Endothelial cell of umbilical vein (primary cell): Measurements from ENCODE around the gene BUD13. TPM values are rescaled to one million over a fixed set of nuclear protein-coding genes. Genes with fewer than 3 reads are reported as not detected.

ENCODE experiments used
- BruUV-seq: library from RNA; stranded (reverse); fragments of 400-500 nt; replicated peaks from 2 replicates; lab custom pipeline; 2021; lab: Mats Ljungman, UMichigan
- CTCF ChIA-PET: fragments of 300-600, 350-600 bp; sonication (Branson Sonifier 250); formaldehyde crosslinking; loops from one replicate; lab custom pipeline; 2021; ENCODE audit warnings: antibody characterized with exemption, inconsistent platforms; lab: Charles Lee
- POLR2A ChIA-PET: fragments of 300-600, 350-600 bp; sonication (Branson Sonifier 250); formaldehyde crosslinking; loops from one replicate; lab custom pipeline; 2021; ENCODE audit warnings: antibody characterized with exemption, inconsistent platforms; lab: Charles Lee
- DNase-seq: peaks from one replicate; pipeline ENCODE4 v3.0.0-alpha.2; 2011; ENCODE audit warnings: low read depth, low spot score
- FAIRE-seq: peaks from 2 replicates; lab custom pipeline; 2011; peaks lifted over from hg19 to GRCh38; lab: Jason Lieb, UNC
- H2AFZ ChIP-seq: 2 replicates; pipeline ENCODE4 v1.6.0; 2012; ENCODE audit warnings: low read depth, low read length, control low read depth, inconsistent platforms
- H3K27ac ChIP-seq: 2 replicates; pipeline ENCODE4 v1.5.1; 2011; ENCODE audit warnings: low read depth, mild to moderate bottlenecking, control low read depth, low read length, moderate library complexity; ENCODE audit not compliant: insufficient read depth
- H3K27me3 ChIP-seq, 2 experiments: 2 replicates each; pipeline versions ENCODE4 v1.6.0 to v1.6.1; 2011; ENCODE audit warnings: low read length in 2 of 2, mixed read lengths in 1 of 2; ENCODE audit not compliant: control insufficient read depth in 2 of 2, insufficient read depth in 2 of 2
- H3K36me3 ChIP-seq, 2 experiments: 2 replicates in 1 of 2; 3 replicates in 1 of 2; pipeline ENCODE4 v1.5.1; 2011; ENCODE audit warnings: low read length in 2 of 2, mild to moderate bottlenecking in 1 of 2, moderate library complexity in 1 of 2; ENCODE audit not compliant: control insufficient read depth in 2 of 2, insufficient read depth in 2 of 2; ENCODE audit errors: extremely low read depth in 1 of 2
- H3K4me1 ChIP-seq: 3 replicates; pipeline ENCODE4 v1.5.1; 2011; ENCODE audit warnings: mild to moderate bottlenecking, low read length; ENCODE audit not compliant: control insufficient read depth, insufficient read depth; ENCODE audit errors: extremely low read depth
- H3K4me2 ChIP-seq: 2 replicates; pipeline ENCODE4 v1.6.1; 2011; ENCODE audit warnings: low read length, control low read depth, mixed read lengths; ENCODE audit not compliant: insufficient read depth
- H3K4me3 ChIP-seq, 3 experiments: fragments of 200-600 bp in 1 of 3; sonication (generic), shearing (Covaris generic) in 1 of 3; replicated peaks in 1 of 3; 2 replicates each; pipeline ENCODE4 v1.5.1; 2011 to 2016; ENCODE audit warnings: control low read depth in 3 of 3, low read length in 3 of 3, mild to moderate bottlenecking in 2 of 3, inconsistent platforms in 1 of 3, low read depth in 1 of 3, moderate library complexity in 1 of 3; ENCODE audit not compliant: insufficient read depth in 1 of 3
- H3K79me2 ChIP-seq: 2 replicates; pipeline ENCODE4 v1.6.0; 2012; ENCODE audit warnings: low read length, inconsistent platforms; ENCODE audit not compliant: control insufficient read depth, insufficient read depth
- H3K9ac ChIP-seq: replicated peaks from 2 replicates; pipeline ENCODE3; 2011; ENCODE audit warnings: low read length, control low read depth; ENCODE audit not compliant: insufficient read depth; ENCODE audit errors: extremely low read depth
- H3K9me1 ChIP-seq: replicated peaks from 3 replicates; pipeline ENCODE4 v1.6.0; 2011; ENCODE audit warnings: mild to moderate bottlenecking, low read length; ENCODE audit not compliant: control insufficient read depth, insufficient read depth; ENCODE audit errors: extremely low read depth
- H3K9me3 ChIP-seq: replicated peaks from 2 replicates; pipeline ENCODE4 v1.5.1; 2012; ENCODE audit warnings: low read length, inconsistent platforms; ENCODE audit not compliant: control insufficient read depth, insufficient read depth
- H4K20me1 ChIP-seq: replicated peaks from 2 replicates; pipeline ENCODE3; 2011; ENCODE audit warnings: mild to moderate bottlenecking, low read length; ENCODE audit not compliant: control insufficient read depth, insufficient read depth; ENCODE audit errors: extremely low read depth
- EZH2 ChIP-seq: IDR thresholded peaks from 2 replicates; pipeline ENCODE4 v1.6.1; 2012; ENCODE audit warnings: borderline replicate concordance, low read depth, mild to moderate bottlenecking, moderate library complexity, low read length, inconsistent platforms; ENCODE audit not compliant: severe bottlenecking
- FOS ChIP-seq: IDR thresholded peaks from 2 replicates; pipeline ENCODE4 v1.6.1; 2011; ENCODE audit warnings: mild to moderate bottlenecking, low read length, moderate library complexity, borderline replicate concordance; ENCODE audit not compliant: insufficient read depth
- GATA2 ChIP-seq: IDR thresholded peaks from 2 replicates; pipeline ENCODE4 v1.7.0; 2011; ENCODE audit warnings: low read depth, mild to moderate bottlenecking, moderate library complexity, mixed read lengths, low read length; ENCODE audit not compliant: insufficient read length, insufficient read depth
- JUN ChIP-seq: IDR thresholded peaks from 2 replicates; pipeline ENCODE4 v1.6.1; 2011; ENCODE audit warnings: borderline replicate concordance, low read depth; ENCODE audit not compliant: insufficient read length, insufficient read depth
- MAX ChIP-seq: IDR thresholded peaks from 2 replicates; pipeline ENCODE4 v1.6.1; 2011; ENCODE audit not compliant: insufficient read depth, insufficient read length
- MYC ChIP-seq: IDR thresholded peaks from one replicate; pipeline ENCODE4 v1.6.1; 2011; ENCODE audit warnings: mild to moderate bottlenecking, low read depth, low read length
- POLR2A ChIP-seq: IDR thresholded peaks from 2 replicates; pipeline ENCODE4 v1.6.1; 2012; ENCODE audit warnings: low read depth, mild to moderate bottlenecking, control low read depth, low read length
- POLR2AphosphoS5 ChIP-seq: IDR thresholded peaks from 2 replicates; pipeline ENCODE4 v1.6.1; 2012; ENCODE audit warnings: low read depth, mild to moderate bottlenecking, control low read depth, low read length, moderate library complexity; ENCODE audit not compliant: insufficient read depth
- dilution Hi-C: fragments of 300-500 bp; cut with MboI; formaldehyde crosslinking; loops from one replicate; pipeline ENCODE4 v1.15.0; 2019; ENCODE audit warnings: low sequenced_read_pairs; ENCODE audit not compliant: extremely low pct_ligation_motif_present
- intact Hi-C: fragments of 100-400 bp; cut with micrococcal nuclease; formaldehyde crosslinking; loops from one replicate; pipeline ENCODE4 v1.10.0; 2022
- polyA plus RNA-seq, 4 experiments: library from polyadenylated mRNA; depleted of rRNA in 3 of 4; stranded (reverse) in 3 of 4; unstranded in 1 of 4; fragments of >200 nt; gene quantifications; 2 replicates each; pipeline versions ENCODE4 v1.2.1 to v1.2.3, GENCODE V29; 2011 to 2012; ENCODE audit warnings: missing spikeins in 1 of 4
- total RNA-seq: library from RNA; stranded (reverse); gene quantifications from 2 replicates; pipeline ENCODE4 v1.2.3, GENCODE V29; 2021
- TF ChIP-seq, protein P1 (sequence below), 2 donors: IDR thresholded peaks; 1 replicate in 1 of 2; 2 replicates in 1 of 2; pipeline ENCODE4 v1.5.1; 2011; ENCODE audit warnings: low read length in 2 of 2, mild to moderate bottlenecking in 2 of 2, moderate library complexity in 2 of 2, control low read depth in 1 of 2, inconsistent platforms in 1 of 2, low read depth in 1 of 2; ENCODE audit not compliant: insufficient read depth in 1 of 2; ENCODE audit errors: extremely low read depth in 1 of 2

BUD13 gene
- total and polyA plus RNA-seq, 2 donors (not counting 3 experiments of a cell fraction or from before 2014, with no cell fraction given): 18.8 to 21.8 TPM

DNA sequence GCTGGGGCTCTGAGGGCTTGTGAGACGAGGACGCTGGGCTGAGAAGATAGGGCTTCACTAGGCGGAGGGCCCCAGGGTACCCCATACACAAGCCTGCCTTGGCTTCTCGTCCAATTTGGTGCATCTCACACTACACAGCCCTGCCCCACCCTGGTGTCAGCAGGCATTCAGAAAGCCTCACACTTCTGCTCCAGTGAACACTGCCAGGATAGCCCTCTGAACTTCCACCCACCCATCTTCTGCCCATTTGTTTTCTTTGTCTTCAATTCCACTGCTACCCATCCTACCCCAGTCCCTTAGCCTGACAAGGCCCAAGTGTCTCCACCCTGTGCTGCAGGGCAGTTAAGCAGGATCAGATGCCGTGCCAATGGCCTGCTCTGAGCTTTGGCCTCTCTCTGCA lies 1.9 kb upstream of the BUD13 start:
- Histone ChIP-seq H3K79me2 (peaks cover 19% of the 10 kb centered on the region), H3K4me2 (no peak overlapping the region), H3K4me3 (no peak overlapping the region), H4K20me1 (no peaks in the 10 kb centered on the region), H3K4me1 (peaks cover 12% of the 10 kb centered on the region), H3K9ac (no peak overlapping the region), H3K27ac (no peak overlapping the region), H3K27me3 (no peaks in the 10 kb centered on the region), H3K9me3 (no peaks in the 10 kb centered on the region), H3K9me1 (no peaks in the 10 kb centered on the region), H3K36me3 (peaks cover 11 to 15% of the 10 kb centered on the region in 2 experiments), H2AFZ (no peak overlapping the region)
- DNase-seq: no peak
- CTCF ChIA-PET: interaction anchor here (1.1 to 1.8 kb wide), 2 partner anchors 13 to 17 kb away, joined by 3 to 7 read pairs; partner anchors contain the start of genes APOA5 and ZPR1
- intact Hi-C loops: no loop called here
- TF ChIP-seq EZH2 (no peak), POLR2AphosphoS5 (no peak), FOS (no peak), MYC (no peak), POLR2A (no peak), JUN (no peak), MAX (no peak), GATA2 (no peak)
- TF ChIP-seq, protein P1, sequence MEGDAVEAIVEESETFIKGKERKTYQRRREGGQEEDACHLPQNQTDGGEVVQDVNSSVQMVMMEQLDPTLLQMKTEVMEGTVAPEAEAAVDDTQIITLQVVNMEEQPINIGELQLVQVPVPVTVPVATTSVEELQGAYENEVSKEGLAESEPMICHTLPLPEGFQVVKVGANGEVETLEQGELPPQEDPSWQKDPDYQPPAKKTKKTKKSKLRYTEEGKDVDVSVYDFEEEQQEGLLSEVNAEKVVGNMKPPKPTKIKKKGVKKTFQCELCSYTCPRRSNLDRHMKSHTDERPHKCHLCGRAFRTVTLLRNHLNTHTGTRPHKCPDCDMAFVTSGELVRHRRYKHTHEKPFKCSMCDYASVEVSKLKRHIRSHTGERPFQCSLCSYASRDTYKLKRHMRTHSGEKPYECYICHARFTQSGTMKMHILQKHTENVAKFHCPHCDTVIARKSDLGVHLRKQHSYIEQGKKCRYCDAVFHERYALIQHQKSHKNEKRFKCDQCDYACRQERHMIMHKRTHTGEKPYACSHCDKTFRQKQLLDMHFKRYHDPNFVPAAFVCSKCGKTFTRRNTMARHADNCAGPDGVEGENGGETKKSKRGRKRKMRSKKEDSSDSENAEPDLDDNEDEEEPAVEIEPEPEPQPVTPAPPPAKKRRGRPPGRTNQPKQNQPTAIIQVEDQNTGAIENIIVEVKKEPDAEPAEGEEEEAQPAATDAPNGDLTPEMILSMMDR (IDR thresholded peaks at IDR 0.05; ENCODE audit: extremely low read depth in 1 of 2, insufficient read depth in 1 of 2, low read depth in 1 of 2, low read length in 2 of 2): no peak
- dilution Hi-C loops: no loop called here
- no peak for FAIRE-seq
- no TSS peak for BruUV-seq
- POLR2A ChIA-PET: no interaction called here
